LNCaP clone FGC (cell line): ENCODE data around the gene SOX6.

Source experiments
- DNase-seq: peaks from one replicate; pipeline ENCODE4 v3.0.0-alpha.2; 2011; ENCODE audit warnings: low read depth
- H3K4me3 ChIP-seq: 2 replicates; pipeline ENCODE4 v1.5.1; 2011; ENCODE audit warnings: mild to moderate bottlenecking, low read depth, low read length, control low read depth
- CTCF ChIP-seq: IDR thresholded peaks from 2 replicates; pipeline ENCODE4 v1.5.1; 2012; ENCODE audit warnings: mild to moderate bottlenecking; ENCODE audit not compliant: control insufficient read depth, insufficient read depth; ENCODE audit errors: extremely low read depth

Gene SOX6

GRCh38 chr11:16356057-16356760, at the start of gene SOX6:
TSS of gene SOX6 (minus strand) at chr11:16356546. CDS start at chr11:16341248, 15,298 bp downstream.
- no peak for DNase-seq
- H3K4me3 ChIP-seq = no peak within 1 kb of the TSS
- TF ChIP-seq CTCF = no peak

GRCh38 chr11:16404781-16405285, 48.5 kb upstream of the SOX6 start:
- no peak for TF ChIP-seq CTCF
- H3K4me3 ChIP-seq = no peak overlapping the region
- DNase-seq = no peak

- no peak overlapping the region for H3K4me3 ChIP-seq
- DNase-seq = no peak
- TF ChIP-seq CTCF = no peak
Observed at GRCh38 chr11:16403851-16404250, 47.5 kb upstream of the SOX6 start.

GRCh38 chr11:16403448-16403803, 47.1 kb upstream of the SOX6 start:
- no peak overlapping the region for H3K4me3 ChIP-seq
- DNase-seq = no peak
- no peak for TF ChIP-seq CTCF

GRCh38 chr11:16402654-16403447, 46.5 kb upstream of the SOX6 start:
- no peak overlapping the region for H3K4me3 ChIP-seq
- no peak for TF ChIP-seq CTCF
- no peak for DNase-seq

- no peak for DNase-seq
- TF ChIP-seq CTCF = no peak
- no peak overlapping the region for H3K4me3 ChIP-seq
Observed at GRCh38 chr11:16397390-16397789, 41.0 kb upstream of the SOX6 start.

- no peak overlapping the region for H3K4me3 ChIP-seq
- no peak for TF ChIP-seq CTCF
- no peak for DNase-seq
Observed at GRCh38 chr11:16395601-16396000, 39.3 kb upstream of the SOX6 start.
